ENCODE measurements around the gene FBXW8.

Gene FBXW8

DNA sequence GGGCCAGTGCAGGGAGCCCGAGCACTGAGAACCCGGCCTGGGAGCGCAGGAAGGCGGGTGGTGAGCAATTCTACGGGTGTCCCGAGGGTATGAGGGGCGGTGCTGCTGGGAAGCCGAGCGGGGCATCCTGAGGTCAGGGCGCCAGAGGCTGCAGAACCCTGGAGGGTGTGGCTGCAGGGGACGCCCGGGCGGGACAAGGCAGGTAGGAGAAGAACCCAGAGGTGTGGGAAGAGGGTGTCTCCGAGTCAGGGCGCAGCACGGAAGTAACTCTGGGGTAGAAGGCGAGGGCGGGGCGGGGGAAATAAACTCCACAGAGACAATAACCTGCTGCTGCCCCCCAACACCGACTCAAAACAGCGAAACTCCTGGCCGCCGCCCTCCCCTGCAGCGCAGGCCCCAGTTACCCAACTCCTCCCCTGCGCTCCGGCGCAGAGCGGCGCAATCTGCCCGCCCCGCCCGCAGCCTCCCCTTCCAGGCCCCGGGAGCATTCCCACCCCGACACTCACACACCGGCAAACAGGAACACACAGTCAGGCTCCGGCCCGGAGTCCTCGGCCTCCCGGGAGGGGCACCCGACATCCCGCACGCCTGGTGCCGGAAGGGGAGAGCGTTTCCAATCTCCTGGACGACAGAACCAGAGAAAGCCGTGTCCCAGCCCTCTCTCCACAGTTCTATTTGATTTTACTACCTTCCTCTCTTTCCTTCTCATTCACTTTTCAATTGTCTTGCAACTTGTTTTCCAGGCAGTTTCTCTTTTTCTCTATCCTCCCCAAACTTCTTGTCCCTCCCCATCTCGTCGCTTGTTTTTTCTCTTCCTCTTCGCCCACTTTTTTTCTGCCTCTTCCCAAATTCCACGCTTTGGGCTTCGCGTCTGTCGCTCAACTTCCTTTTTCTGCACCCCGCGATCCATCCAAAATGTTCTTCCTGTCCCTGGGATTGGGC lies 31.9 kb upstream of the FBXW8 start:
- DNase-seq, result no peak
- Histone ChIP-seq H3K79me2 (ENCODE audit: low read length) (no peaks in the 10 kb centered on the region), H3F3A (ENCODE audit: insufficient read depth, low read length) (no peaks in the 10 kb centered on the region), H3K9me3 (replicated peaks; ENCODE audit: insufficient read depth, low read length) (no peaks in the 10 kb centered on the region), H3K27me3 (replicated peaks; ENCODE audit: insufficient read depth, low read length) (peaks cover 11% of the 10 kb centered on the region), H3K27ac (ENCODE audit: low read length) (no peak overlapping the region), H3K4me3 (ENCODE audit: low read length) (peak overlapping the region; percentile 49; the same call in 1 of the 2 replicates), H3K4me2 (ENCODE audit: low read depth, low read length) (peak overlapping the region; percentile 69), H3K4me1 (ENCODE audit: low read length) (no peaks in the 10 kb centered on the region), H3K36me3 (replicated peaks; ENCODE audit: insufficient read depth, low read length) (no peaks in the 10 kb centered on the region), H3K9me2 (replicated peaks; ENCODE audit: insufficient read depth, low read length) (no peaks in the 10 kb centered on the region), H2AFZ (ENCODE audit: low read length) (no peak overlapping the region), H4K20me1 (ENCODE audit: insufficient read depth, low read length) (no peaks in the 10 kb centered on the region), H3K9ac (ENCODE audit: low read length) (no peak overlapping the region)
- TF ChIP-seq, protein P1, sequence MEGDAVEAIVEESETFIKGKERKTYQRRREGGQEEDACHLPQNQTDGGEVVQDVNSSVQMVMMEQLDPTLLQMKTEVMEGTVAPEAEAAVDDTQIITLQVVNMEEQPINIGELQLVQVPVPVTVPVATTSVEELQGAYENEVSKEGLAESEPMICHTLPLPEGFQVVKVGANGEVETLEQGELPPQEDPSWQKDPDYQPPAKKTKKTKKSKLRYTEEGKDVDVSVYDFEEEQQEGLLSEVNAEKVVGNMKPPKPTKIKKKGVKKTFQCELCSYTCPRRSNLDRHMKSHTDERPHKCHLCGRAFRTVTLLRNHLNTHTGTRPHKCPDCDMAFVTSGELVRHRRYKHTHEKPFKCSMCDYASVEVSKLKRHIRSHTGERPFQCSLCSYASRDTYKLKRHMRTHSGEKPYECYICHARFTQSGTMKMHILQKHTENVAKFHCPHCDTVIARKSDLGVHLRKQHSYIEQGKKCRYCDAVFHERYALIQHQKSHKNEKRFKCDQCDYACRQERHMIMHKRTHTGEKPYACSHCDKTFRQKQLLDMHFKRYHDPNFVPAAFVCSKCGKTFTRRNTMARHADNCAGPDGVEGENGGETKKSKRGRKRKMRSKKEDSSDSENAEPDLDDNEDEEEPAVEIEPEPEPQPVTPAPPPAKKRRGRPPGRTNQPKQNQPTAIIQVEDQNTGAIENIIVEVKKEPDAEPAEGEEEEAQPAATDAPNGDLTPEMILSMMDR (IDR thresholded peaks at IDR 0.05; ENCODE audit: low read length), result no peak

DNA sequence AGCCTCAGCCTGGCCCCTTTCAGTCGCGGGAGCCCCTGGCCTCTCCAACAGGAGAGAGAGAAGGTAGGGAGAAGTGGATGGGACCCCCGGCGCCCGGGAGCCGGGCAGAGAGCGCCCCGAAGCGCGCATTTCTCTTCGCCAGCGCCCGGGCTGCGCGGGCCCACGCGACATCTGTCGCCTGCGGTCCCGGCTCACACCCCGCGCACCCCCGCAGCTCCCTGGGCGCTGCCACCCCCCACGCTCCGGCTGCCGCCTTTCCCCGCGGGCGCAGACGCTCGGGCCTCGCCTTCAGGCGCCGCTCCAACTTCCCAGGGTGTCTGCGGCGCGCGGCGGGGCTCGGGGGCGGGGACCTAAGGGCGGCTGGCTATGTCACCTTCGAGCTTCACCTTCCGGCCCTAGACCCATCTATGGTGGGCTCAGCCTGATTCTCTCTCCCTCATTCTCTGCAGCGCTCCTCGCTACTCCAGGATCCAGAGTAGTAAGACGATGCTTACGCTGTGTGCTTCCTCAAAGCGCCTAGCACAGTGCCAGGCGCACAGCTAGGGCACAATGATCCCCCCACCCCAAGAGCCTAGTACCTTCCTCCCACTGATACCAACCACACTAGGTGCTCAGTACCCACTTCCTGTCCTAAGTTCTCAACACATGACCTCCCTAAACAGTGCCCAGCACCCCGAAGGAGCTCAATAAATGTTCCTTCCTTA lies 31.1 kb upstream of the FBXW8 start:
- Histone ChIP-seq H3K27me3 (replicated peaks; ENCODE audit: insufficient read depth, low read length) (peaks cover 11% of the 10 kb centered on the region), H3K79me2 (ENCODE audit: low read length) (no peaks in the 10 kb centered on the region), H4K20me1 (ENCODE audit: insufficient read depth, low read length) (no peaks in the 10 kb centered on the region), H3K4me3 (ENCODE audit: low read length) (peak overlapping the region; percentile 49; the same call in 1 of the 2 replicates), H2AFZ (ENCODE audit: low read length) (no peak overlapping the region), H3K4me2 (ENCODE audit: low read depth, low read length) (peak overlapping the region; percentile 69), H3K36me3 (replicated peaks; ENCODE audit: insufficient read depth, low read length) (no peaks in the 10 kb centered on the region), H3K27ac (ENCODE audit: low read length) (no peak overlapping the region), H3K4me1 (ENCODE audit: low read length) (no peaks in the 10 kb centered on the region), H3K9me2 (replicated peaks; ENCODE audit: insufficient read depth, low read length) (no peaks in the 10 kb centered on the region), H3K9ac (ENCODE audit: low read length) (no peak overlapping the region), H3K9me3 (replicated peaks; ENCODE audit: insufficient read depth, low read length) (no peaks in the 10 kb centered on the region), H3F3A (ENCODE audit: insufficient read depth, low read length) (no peaks in the 10 kb centered on the region)
- no peak for DNase-seq
- TF ChIP-seq EZH2phosphoT487 (IDR thresholded peaks at IDR 0.05; ENCODE audit: low read length) (no peak), EZH2 (optimal IDR thresholded peaks at IDR 0.05; ENCODE audit: low read depth, low read length) (no peak)
- TF ChIP-seq, protein P1 (IDR thresholded peaks at IDR 0.05; ENCODE audit: low read length), result no peak

DNA sequence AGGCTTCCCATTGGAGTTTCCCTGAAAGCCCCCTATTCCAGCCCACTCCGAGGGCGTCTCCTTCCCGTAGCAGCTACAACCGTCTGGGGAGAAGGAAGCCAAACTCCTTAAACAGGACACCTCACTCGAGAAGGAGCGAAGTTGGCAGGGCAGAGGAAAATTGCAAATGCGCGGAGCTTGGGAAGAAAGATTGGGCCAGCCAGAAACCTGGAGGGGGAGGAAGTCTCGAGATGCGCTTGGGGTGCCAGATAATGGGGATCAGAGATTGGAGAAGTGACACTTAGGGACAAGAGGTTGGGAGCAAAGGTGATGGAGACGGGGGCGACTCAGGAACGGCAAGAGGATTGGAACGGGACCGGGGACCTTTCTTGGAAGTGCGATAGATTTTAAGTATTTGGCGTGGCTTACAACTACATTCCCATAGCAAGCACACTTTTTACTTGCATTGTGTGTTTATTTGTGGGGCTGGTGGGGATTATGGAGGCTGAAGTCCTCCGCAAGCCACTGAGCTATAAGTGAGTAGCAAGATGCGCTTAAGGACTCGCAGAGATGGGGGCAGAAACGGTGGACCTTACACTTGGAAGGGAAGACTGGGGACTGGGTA lies 30.4 kb upstream of the FBXW8 start:
- Histone ChIP-seq H3K9me3 (replicated peaks; ENCODE audit: insufficient read depth, low read length) (no peaks in the 10 kb centered on the region), H3K9me2 (replicated peaks; ENCODE audit: insufficient read depth, low read length) (no peaks in the 10 kb centered on the region), H4K20me1 (ENCODE audit: insufficient read depth, low read length) (no peaks in the 10 kb centered on the region), H3K4me2 (ENCODE audit: low read depth, low read length) (peak overlapping the region; percentile 69), H3K27ac (ENCODE audit: low read length) (no peak overlapping the region), H2AFZ (ENCODE audit: low read length) (no peak overlapping the region), H3K27me3 (replicated peaks; ENCODE audit: insufficient read depth, low read length) (peaks cover 11% of the 10 kb centered on the region), H3K79me2 (ENCODE audit: low read length) (no peaks in the 10 kb centered on the region), H3K9ac (ENCODE audit: low read length) (no peak overlapping the region; the same call in 1 of the 2 replicates), H3K4me3 (ENCODE audit: low read length) (peak overlapping the region; percentile 57), H3K36me3 (replicated peaks; ENCODE audit: insufficient read depth, low read length) (no peaks in the 10 kb centered on the region), H3F3A (ENCODE audit: insufficient read depth, low read length) (no peaks in the 10 kb centered on the region), H3K4me1 (ENCODE audit: low read length) (no peaks in the 10 kb centered on the region)
- no peak for TF ChIP-seq EZH2phosphoT487 (IDR thresholded peaks at IDR 0.05; ENCODE audit: low read length)
- TF ChIP-seq, protein P1 (IDR thresholded peaks at IDR 0.05; ENCODE audit: low read length), result no peak
- TF ChIP-seq EZH2 (optimal IDR thresholded peaks at IDR 0.05; ENCODE audit: low read depth, low read length), result no peak
- no peak for DNase-seq

Measured in MM.1S (cell line).